Measurements from ENCODE around the gene FEM1C.
"Not testable (repeated sequence)": the region's sequence is repeated elsewhere in the genome, so short reads cannot be mapped to it uniquely, and the experiment has no call there.

DNA sequence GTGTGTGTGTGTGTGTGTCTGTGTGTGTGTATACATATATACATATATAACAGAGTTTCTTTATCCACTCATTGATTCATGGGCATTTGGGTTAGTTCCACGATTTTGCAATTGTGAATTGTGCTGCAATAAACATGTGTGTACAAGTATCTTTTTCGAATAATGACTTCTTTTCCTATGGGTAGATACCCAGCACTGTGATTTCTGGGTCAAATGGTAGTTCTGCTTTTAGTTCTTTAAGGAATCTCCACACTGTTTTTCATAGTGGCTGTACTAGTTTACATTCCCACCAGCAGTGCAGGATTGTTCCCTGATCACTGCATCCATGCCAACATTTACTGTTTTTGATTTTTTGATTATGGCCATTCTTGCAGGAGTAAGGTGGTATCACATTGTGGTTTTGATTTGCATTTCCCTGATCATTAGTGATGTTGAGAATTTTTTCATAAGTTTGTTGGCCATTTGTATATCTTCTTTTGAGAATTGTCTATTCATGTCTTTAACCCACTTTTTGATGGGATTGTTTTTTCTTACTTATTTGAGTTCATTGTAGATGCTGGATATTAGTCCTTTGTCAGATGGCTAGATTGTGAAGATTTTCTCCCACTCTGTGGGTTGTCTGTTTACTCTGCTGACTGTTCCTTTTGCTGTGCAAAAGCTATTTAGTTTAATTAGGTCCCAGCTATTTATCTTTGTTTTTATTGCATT is 65.3 kb downstream of the FEM1C start:
- TF ChIP-seq, protein P1, sequence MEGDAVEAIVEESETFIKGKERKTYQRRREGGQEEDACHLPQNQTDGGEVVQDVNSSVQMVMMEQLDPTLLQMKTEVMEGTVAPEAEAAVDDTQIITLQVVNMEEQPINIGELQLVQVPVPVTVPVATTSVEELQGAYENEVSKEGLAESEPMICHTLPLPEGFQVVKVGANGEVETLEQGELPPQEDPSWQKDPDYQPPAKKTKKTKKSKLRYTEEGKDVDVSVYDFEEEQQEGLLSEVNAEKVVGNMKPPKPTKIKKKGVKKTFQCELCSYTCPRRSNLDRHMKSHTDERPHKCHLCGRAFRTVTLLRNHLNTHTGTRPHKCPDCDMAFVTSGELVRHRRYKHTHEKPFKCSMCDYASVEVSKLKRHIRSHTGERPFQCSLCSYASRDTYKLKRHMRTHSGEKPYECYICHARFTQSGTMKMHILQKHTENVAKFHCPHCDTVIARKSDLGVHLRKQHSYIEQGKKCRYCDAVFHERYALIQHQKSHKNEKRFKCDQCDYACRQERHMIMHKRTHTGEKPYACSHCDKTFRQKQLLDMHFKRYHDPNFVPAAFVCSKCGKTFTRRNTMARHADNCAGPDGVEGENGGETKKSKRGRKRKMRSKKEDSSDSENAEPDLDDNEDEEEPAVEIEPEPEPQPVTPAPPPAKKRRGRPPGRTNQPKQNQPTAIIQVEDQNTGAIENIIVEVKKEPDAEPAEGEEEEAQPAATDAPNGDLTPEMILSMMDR (IDR thresholded peaks at IDR 0.05): not testable (repeated sequence)
- TF ChIP-seq POLR2A (IDR thresholded peaks at IDR 0.05): not testable (repeated sequence)
